ENCODE data around the gene PREX1. TPM values are rescaled to one million over a fixed set of nuclear protein-coding genes. Genes with fewer than 3 reads are reported as not detected.

The PREX1 gene
- total and polyA plus RNA-seq, 10 donors: 36.7 to 279 (median 157) TPM

DNA sequence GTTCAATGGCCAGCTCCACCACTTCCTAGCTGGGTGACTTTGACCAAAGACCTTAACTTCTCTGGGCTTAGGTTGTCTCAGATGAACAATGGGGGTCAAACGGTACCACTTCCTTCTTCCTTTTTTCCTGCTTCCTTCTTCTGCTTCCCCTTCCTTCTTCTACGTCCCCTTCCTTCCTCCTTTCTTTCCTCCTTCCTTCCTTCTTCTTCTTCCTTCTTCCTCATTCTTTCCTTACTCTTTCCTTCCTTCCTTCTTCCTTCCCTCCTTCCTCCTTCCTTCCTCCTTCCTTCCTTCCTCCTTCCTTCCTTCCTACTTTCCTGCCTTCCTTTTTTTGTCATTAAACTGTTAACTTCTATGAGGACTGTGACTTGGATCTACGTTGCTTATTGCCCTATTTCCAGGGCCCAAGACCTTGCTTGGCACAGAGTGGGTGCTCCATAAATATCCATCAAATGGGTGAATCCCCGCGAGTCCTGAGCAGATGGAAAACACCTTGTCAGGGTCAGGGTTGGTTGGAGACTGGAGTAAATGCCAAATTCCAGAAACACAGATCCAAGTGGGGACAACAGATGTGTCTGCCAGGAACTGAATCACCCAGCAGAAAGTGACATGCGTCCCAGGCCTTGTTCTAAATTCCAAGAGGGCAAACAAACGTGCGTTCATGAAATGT is 243.3 kb downstream of the PREX1 start:
- Histone ChIP-seq H3K4me1 (no peaks in the 10 kb centered on the region), H3K27ac (no peak overlapping the region), H3K36me3 (no peaks in the 10 kb centered on the region), H3K4me3 (no peak overlapping the region), H3K9me3 (no peaks in the 10 kb centered on the region), H3K27me3 (replicated peaks in 1 of 7) (peaks cover 0 to 56% (median 0%) of the 10 kb centered on the region in 7 donors)
- WGBS, 5 donors: 58 to 64% (median 60%) methylated on average over 8 of the region's 8 CpGs
- TF ChIP-seq POLR2AphosphoS5 (IDR thresholded peaks at IDR 0.05): no peak
- no peak for TF ChIP-seq CTCF (IDR thresholded peaks at IDR 0.05 in 8 of 11, conservative IDR thresholded peaks at IDR 0.05 in 3 of 11)
- no peak for TF ChIP-seq POLR2A (IDR thresholded peaks at IDR 0.05)
- peak; percentile 7 for DNase-seq
- intact Hi-C loops (cut with DNase I; ENCODE audit: low total_unique reads): no loop called here

DNA sequence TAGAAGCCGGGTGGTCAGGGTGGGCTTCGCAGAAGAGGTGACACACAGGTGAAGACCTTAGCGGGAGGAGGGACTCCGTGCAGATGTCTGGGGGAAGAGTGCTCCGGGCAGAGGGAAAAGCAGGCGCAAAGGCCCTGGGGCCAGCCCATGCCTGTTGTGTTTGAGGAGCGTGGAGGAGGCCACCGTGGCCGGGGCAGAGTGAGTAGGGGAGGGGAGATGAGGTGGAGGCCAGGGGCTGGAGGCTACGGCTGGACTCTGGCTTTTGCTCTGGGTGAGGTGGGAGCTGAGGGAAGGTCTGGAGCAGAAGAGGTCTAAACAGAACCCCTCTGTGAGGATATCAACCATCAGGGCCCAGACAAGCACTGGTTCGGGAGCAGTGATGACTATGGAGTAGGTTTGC is 244.0 kb downstream of the PREX1 start:
- intact Hi-C loops (cut with DNase I; ENCODE audit: low total_unique reads): no loop called here
- peaks cover 0 to 59% (median 0%) of the 10 kb centered on the region in 7 donors for H3K27me3 ChIP-seq (replicated peaks in 1 of 7)
- no peak for TF ChIP-seq POLR2AphosphoS5 (IDR thresholded peaks at IDR 0.05)
- no peaks in the 10 kb centered on the region for H3K4me1 ChIP-seq
- H3K36me3 ChIP-seq: no peaks in the 10 kb centered on the region
- H3K4me3 ChIP-seq: no peak overlapping the region
- peak; percentile 45 for DNase-seq
- no peaks in the 10 kb centered on the region for H3K9me3 ChIP-seq
- WGBS, 5 donors: 84 to 89% (median 85%) methylated on average over 11 of the region's 11 CpGs
- H3K27ac ChIP-seq: no peak overlapping the region

- peaks cover 0 to 65% (median 0%) of the 10 kb centered on the region in 7 donors for H3K27me3 ChIP-seq (replicated peaks in 1 of 7)
- H3K4me3 ChIP-seq: no peak overlapping the region
- 78 to 87% (median 82%) methylated on average over 11 of the region's 11 CpGs for WGBS, 5 donors
- no peak overlapping the region for H3K27ac ChIP-seq
- no peaks in the 10 kb centered on the region for H3K36me3 ChIP-seq
- no peaks in the 10 kb centered on the region for H3K4me1 ChIP-seq
- H3K9me3 ChIP-seq: no peaks in the 10 kb centered on the region
- intact Hi-C loops (cut with DNase I; ENCODE audit: low total_unique reads): no loop called here
- no peak for TF ChIP-seq CTCF (IDR thresholded peaks at IDR 0.05 in 8 of 11, conservative IDR thresholded peaks at IDR 0.05 in 3 of 11)
- no peak for TF ChIP-seq POLR2A (IDR thresholded peaks at IDR 0.05)
- TF ChIP-seq POLR2AphosphoS5 (IDR thresholded peaks at IDR 0.05): no peak
- DNase-seq: no peak
These were observed 244.6 kb downstream of the PREX1 start for GRCh38 chr20:48583171-48583570.

GRCh38 chr20:48582673-48582985 is 245.2 kb downstream of the PREX1 start:
- WGBS, 5 donors: 31 to 53% (median 51%) methylated on average over 4 to 5 of the region's 5 CpGs
- peaks cover 0 to 70% (median 0%) of the 10 kb centered on the region in 7 donors for H3K27me3 ChIP-seq (replicated peaks in 1 of 7)
- intact Hi-C loops (cut with DNase I; ENCODE audit: low total_unique reads): no loop called here

More at GRCh38 chr20:48582673-48582985, 245.2 kb downstream of the PREX1 start:
- H3K4me1 ChIP-seq: no peaks in the 10 kb centered on the region
- H3K9me3 ChIP-seq: no peaks in the 10 kb centered on the region
- no peak overlapping the region for H3K27ac ChIP-seq
- H3K4me3 ChIP-seq: no peak overlapping the region
- DNase-seq: no peak
- no peak for TF ChIP-seq POLR2AphosphoS5 (IDR thresholded peaks at IDR 0.05)
- no peak for TF ChIP-seq POLR2A (IDR thresholded peaks at IDR 0.05)
- TF ChIP-seq CTCF (IDR thresholded peaks at IDR 0.05 in 8 of 11, conservative IDR thresholded peaks at IDR 0.05 in 3 of 11): no peak
- H3K36me3 ChIP-seq: no peaks in the 10 kb centered on the region

Measured in spleen (tissue), 11 donors.